Stimulated activated CD8-positive, alpha-beta memory T cell treated with anti-CD3 and anti-CD28 coated beads, Interleukin-15, amount 100 ng/mL, for 4 hours (primary cell): ENCODE data around the gene EEFSEC.

Source experiments
- DNase-seq, 2 donors: peaks; one replicate each; pipeline ENCODE4 v3.0.0-alpha.2; 2020; ENCODE audit warnings: low read depth in 2 of 2

EEFSEC gene

GRCh38 chr3:128217702-128218547 is 64.6 kb downstream of the EEFSEC start:
- DNase-seq = no peak

- DNase-seq = no peak
Measured at GRCh38 chr3:128218548-128219257, 65.4 kb downstream of the EEFSEC start.

DNA sequence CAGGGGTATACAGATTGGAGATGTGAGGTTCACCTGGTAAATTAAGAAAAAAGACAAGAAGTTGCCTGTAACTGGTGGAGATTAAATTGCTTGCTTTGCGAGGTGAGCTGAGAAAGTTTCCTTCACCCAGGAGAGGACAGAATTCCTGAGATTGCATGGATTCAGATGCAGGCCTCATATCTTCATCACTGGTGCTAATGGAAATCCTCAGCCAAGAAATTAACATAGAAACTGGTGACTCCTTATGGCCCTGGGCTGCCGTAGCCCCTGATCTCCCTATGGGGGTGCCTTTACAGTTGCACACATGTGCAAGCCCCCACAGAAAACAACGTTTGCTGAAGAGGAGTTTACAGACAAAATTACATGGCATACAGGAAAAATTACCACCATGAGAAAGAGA is 68.0 kb downstream of the EEFSEC start:
- DNase-seq = no peak

GRCh38 chr3:128222796-128223385 is 69.6 kb downstream of the EEFSEC start:
- no peak for DNase-seq

DNA sequence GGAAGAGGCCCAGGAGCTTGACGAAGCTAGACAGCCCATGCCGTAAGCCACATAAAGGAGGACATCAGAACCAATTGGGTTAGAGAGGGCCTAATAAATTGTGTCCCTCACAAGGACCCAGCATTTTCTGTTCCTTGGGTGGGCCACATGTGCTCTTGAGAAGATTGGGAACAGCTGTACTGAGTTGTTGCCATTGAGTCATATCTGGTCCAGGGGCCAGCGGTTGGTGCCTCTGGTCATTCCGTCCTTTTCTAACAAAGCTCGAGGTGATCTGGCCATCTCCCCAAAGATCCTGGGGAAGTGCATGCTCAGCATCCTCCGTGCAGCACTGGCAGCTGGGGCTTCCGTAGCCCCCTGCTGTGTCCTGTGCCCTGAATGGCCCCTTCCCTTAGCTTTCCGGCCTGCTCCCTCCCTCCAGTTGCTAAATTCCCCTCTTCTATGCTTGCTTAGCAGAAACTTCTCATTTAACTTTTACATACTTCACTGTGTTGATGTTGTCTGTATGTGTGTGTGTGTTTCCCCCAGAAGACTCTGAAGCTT is 73.0 kb downstream of the EEFSEC start:
- DNase-seq = no peak

GRCh38 chr3:128226795-128227395 is 73.6 kb downstream of the EEFSEC start:
- no peak for DNase-seq

DNA sequence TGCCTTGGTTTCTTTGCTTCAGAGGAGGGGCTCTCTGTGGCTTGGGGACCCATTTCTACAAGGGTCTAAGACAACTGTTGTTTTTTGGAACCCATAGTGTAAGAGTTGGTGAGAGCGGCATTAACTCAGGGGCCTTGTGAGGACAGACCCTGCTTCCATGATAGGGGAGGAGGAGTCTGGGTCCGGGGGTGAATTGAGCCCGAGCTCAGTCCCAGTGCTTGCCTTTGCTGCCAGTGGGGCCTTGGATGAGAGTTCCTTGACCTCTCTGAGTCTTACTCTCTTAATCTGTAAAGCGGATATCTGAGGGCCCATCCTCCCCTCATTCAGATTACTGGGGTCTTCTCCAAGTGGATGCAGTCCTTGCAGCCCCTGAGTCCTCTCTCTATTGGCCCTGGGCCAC is 74.2 kb downstream of the EEFSEC start:
- DNase-seq = no peak

- no peak for DNase-seq
Measured at GRCh38 chr3:128228366-128228910, 75.2 kb downstream of the EEFSEC start.

DNA sequence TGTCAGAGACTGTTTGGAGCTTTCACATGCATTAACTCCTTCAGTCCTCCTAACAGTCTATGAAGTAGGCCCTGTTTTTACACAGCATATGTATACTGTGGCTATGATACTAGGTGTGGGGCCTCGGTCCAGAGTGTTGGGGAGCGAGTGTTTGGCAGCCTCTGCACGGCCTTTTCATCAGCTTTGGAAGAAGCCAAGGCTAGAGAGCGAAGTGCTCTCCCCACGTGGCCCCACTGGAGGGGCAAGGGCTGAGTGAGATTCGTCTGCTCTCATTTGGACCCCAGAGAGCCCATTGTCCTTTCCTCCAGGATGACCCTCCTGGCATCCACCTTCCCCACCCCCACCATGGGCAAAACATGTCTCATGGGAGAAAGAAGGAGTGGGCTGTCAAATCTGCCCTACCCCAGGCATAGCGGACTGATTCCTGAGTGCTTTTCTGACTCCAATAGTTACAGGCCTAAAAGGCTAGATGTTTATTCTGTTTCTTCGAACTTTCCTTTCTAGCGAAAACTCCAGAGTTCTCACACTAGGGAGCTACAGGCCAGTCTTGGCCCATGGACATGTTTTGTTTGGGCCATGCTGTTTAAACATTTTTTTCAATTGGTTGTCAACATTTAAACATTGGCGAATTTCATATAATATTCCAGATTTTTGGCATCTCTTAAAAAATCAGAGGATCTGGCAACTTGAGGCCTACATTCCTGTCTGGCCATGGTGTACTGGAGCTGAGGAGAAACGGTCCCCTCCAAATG is 76.0 kb downstream of the EEFSEC start:
- no peak for DNase-seq

DNA sequence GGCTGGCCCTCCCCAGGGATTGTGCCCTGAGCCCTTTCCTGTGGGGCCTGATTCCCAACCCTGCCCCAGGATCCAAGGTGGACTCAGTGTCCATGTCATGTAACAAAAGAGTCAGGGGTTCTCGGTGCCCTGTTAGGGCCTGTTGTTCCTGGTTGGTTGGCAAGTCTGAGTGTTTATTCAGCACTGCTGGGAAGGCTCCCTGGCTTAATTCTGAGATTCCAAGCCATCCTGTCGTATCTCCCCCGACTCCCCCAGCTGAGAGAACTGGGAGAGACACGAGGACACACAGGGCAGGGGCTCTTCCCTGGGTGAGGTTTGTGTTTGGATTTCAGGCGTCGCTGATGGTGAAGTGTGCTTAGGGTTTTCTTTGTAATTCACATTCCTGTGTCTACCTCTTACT is 78.3 kb downstream of the EEFSEC start:
- DNase-seq = no peak

DNA sequence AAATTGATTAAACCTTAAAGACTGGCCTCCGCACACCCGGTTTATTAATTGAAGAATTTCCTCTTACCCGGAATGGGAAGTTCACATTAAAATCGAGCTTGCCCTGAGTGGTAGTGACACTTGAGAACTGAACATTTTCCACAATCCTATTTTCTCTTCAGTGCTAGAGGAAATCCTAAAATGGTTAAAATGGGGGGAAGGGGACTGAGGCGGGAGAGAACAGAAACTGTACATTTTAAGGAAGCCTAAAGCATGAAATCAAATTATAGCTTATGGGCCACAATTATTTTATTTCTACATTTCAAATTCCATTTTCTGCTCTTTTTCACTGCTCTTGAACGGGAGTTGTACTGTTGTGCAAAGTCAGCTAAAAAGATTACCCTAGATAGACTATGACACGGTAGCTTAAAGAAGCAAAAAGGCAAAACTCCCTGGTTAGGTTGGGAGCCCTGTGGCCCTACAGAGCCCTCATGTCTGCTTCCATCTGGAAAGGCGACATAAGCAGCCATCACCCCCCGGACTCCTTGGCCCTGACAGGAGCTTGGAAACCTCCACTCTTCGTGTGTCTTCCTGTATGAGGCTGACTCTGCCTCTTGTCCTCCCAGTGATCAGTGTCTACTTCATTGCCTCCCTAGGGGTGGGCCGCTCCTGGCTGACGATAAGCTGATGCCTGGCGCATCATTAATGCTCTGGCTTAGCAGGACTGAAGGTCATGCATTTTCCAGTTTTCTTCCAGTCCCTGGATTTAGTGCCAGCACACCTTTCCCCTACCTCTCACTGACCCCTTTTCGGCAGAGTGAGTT is 79.3 kb downstream of the EEFSEC start:
- no peak for DNase-seq

GRCh38 chr3:128235207-128235926 is 82.1 kb downstream of the EEFSEC start:
- no peak for DNase-seq

DNA sequence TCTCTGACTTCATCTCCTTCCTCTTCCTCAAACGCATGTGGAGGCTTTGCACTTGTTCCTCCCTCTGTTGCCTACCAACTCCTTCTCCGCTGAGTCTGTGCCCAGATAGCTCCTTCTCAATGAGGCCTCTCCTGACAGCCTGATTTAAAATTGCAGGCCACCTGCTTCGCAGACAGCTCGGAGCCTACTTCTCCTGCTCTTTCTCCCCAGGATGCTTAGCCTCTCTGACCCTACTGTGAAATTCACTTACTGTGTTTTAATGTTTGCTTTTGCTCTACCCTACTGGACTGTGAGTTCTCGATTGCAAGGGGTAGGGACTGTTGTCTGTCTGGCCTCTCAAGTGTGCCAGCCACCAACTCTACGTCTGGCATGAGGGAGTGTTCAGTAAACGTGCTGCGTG is 83.4 kb downstream of the EEFSEC start:
- DNase-seq = no peak

DNA sequence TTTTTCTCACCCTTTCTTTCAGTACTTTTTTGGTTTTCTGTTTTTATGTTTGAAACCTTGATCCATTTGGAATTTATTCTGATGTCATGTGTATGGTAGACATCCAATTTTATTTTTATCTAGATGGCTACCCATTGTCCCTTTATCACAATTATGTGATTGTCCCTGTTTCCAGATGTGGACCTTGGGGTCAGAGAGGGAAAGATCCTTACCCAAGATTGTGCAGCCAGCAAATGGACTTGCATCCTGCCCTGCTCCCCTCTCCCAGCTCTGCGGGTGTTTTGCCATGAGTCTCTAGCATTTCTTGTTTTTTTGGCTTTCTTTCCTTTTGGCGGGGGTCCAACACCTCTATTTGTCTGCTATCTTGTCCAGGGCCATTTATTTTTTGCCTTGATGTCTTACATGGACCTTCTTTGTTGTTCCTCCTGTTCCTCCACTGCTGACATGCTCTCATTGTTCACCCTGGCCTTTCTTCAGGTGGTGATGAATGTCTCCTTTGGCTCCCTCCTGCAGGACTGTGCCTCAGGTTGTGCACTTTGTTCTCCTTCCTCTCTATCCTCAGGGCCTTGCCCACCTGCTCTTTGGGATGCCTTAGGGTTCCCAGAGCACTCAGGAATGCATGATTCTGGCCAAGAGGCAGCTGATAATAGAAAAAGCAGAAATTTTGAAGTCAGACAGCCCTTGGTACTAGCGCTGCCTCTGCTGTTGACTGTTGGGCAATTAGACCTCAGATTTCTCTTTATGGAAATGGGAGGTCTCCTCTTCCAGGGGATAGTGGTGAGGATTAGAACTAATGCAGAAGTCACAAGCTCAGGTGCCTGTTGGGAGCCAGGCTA is 84.3 kb downstream of the EEFSEC start:
- DNase-seq = no peak

DNA sequence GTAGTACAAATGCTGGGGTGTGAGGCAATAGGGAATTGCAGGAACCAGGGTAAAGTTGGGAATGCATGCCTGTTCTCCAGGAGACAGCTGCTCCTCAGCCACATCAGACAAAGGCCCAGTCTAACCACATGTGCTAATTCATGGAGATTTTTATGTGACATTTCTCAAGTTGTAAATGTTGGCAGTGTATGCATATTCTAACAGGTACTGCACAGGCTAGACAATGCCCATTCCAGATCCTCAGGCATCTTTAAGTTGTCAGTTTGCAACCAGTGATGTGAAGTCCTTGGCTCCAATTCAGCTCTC is 84.9 kb downstream of the EEFSEC start:
- no peak for DNase-seq

GRCh38 chr3:128239304-128239703 is 86.0 kb downstream of the EEFSEC start:
- DNase-seq = no peak

DNA sequence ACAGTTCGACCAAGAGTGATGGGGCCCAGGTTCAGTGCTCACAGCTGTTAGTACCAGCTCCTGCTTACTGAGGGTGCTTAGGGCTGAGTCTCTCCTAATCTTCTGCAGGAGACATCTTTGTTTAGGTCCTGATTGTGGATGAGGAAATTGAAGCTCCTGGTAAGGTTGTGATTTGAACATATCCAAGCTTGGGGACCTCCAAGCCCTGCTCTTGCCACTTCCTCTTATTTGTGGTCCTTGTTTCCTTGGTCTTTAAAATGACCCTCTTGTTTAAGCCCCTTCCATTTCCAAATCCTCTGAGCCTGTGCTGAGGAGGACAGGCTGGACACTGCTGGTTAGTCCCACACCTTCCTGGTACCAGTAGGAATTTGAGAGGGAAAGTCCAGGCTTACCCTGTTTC is 87.0 kb downstream of the EEFSEC start:
- no peak for DNase-seq

DNA sequence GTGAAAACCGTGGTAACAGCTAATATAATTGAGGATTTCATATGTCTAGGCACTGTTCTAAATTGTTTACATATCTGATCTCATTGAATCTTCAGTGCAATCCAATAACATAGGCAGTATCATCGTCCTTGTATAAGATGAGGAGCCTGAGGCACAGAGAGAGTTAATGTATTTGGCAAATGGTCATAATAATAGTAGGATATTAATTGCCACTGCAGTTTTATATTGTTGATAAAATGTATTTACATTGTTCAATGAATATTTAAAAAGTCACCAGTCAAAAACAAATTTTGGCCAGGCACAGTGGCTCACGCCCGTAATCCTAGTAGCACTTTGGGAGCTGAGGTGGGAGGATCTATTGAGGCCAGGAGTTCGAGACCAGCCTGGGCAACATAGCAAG is 88.5 kb downstream of the EEFSEC start:
- DNase-seq = no peak
